H9 (cell line): Measurements from ENCODE around the gene LEMD1. TPM values are rescaled to one million over a fixed set of nuclear protein-coding genes. Genes with fewer than 3 reads are reported as not detected.

Source experiments
- DNase-seq: peaks from one replicate; pipeline ENCODE4 v3.0.0-alpha.2; 2017
- H2AFZ ChIP-seq: one replicate; pipeline ENCODE4 v1.6.1; 2013; ENCODE audit warnings: mild to moderate bottlenecking, low read length, control low read depth, moderate library complexity
- H2AK5ac ChIP-seq: 2 replicates; pipeline ENCODE4 v1.6.1; 2013; ENCODE audit warnings: low read length, control low read depth, mixed read lengths; ENCODE audit not compliant: insufficient read length
- H2BK120ac ChIP-seq: one replicate; pipeline ENCODE4 v1.6.1; 2013; ENCODE audit warnings: low read depth, mild to moderate bottlenecking, low read length, control low read depth, inconsistent platforms; ENCODE audit not compliant: poor library complexity, severe bottlenecking
- H2BK12ac ChIP-seq: 2 replicates; pipeline ENCODE4 v1.6.1; 2013; ENCODE audit warnings: low read length, control low read depth, mixed read lengths, low read depth; ENCODE audit not compliant: insufficient read length
- H2BK15ac ChIP-seq: 2 replicates; pipeline ENCODE4 v1.6.1; 2013; ENCODE audit warnings: low read depth, low read length, control low read depth
- H2BK20ac ChIP-seq: one replicate; pipeline ENCODE4 v1.6.1; 2013; ENCODE audit warnings: low read depth, mild to moderate bottlenecking, low read length, control low read depth, inconsistent platforms; ENCODE audit not compliant: poor library complexity, severe bottlenecking
- H2BK5ac ChIP-seq: 2 replicates; pipeline ENCODE4 v1.6.1; 2013; ENCODE audit warnings: low read length, control low read depth, mixed read lengths; ENCODE audit not compliant: insufficient read length
- H3K14ac ChIP-seq: 2 replicates; pipeline ENCODE4 v1.6.1; 2013; ENCODE audit warnings: low read length, control low read depth; ENCODE audit not compliant: insufficient read depth
- H3K18ac ChIP-seq: 2 replicates; pipeline ENCODE4 v1.6.1; 2013; ENCODE audit warnings: low read depth, mild to moderate bottlenecking, mixed read lengths, low read length, control low read depth; ENCODE audit not compliant: insufficient read length
- H3K23ac ChIP-seq: 2 replicates; pipeline ENCODE4 v1.6.1; 2013; ENCODE audit warnings: low read length, control low read depth, mixed read lengths, low read depth; ENCODE audit not compliant: insufficient read length
- H3K23me2 ChIP-seq: 2 replicates; pipeline ENCODE4 v1.6.1; 2013; ENCODE audit warnings: low read depth, mild to moderate bottlenecking, mixed read lengths, low read length, control low read depth; ENCODE audit not compliant: insufficient read length, poor library complexity, severe bottlenecking
- H3K27ac ChIP-seq: 2 replicates; pipeline ENCODE4 v1.5.1; 2013; ENCODE audit warnings: low read length, control low read depth, mixed read lengths, low read depth; ENCODE audit not compliant: insufficient read length
- H3K27me3 ChIP-seq: 2 replicates; pipeline ENCODE4 v1.6.1; 2013; ENCODE audit warnings: low read length, control low read depth, inconsistent platforms; ENCODE audit not compliant: insufficient read depth
- H3K4ac ChIP-seq: 2 replicates; pipeline ENCODE4 v1.6.1; 2013; ENCODE audit warnings: low read depth, mild to moderate bottlenecking, control low read depth, inconsistent platforms, low read length, moderate library complexity
- H3K4me1 ChIP-seq: 2 replicates; pipeline ENCODE4 v1.6.1; 2013; ENCODE audit warnings: low read length, control low read depth, inconsistent platforms; ENCODE audit not compliant: insufficient read depth
- H3K4me2 ChIP-seq: 2 replicates; pipeline ENCODE4 v1.6.1; 2013; ENCODE audit warnings: low read length, control low read depth, mixed read lengths; ENCODE audit not compliant: insufficient read length, insufficient read depth
- H3K56ac ChIP-seq: 2 replicates; pipeline ENCODE4 v1.6.1; 2013; ENCODE audit warnings: low read depth, mild to moderate bottlenecking, mixed read lengths, low read length, control low read depth; ENCODE audit not compliant: insufficient read length
- H3K79me1 ChIP-seq: 2 replicates; pipeline ENCODE4 v1.6.1; 2013; ENCODE audit warnings: low read depth, mild to moderate bottlenecking, moderate library complexity, low read length, control low read depth, inconsistent platforms; ENCODE audit not compliant: insufficient read depth, poor library complexity, severe bottlenecking
- H3K79me2 ChIP-seq: 2 replicates; pipeline ENCODE4 v1.6.1; 2013; ENCODE audit warnings: low read length, control low read depth, inconsistent platforms; ENCODE audit not compliant: insufficient read depth
- H3K9ac ChIP-seq: 2 replicates; pipeline ENCODE4 v1.6.1; 2013; ENCODE audit warnings: low read length, control low read depth, mixed read lengths; ENCODE audit not compliant: insufficient read length; ENCODE audit errors: extremely low read depth
- H3K9me3 ChIP-seq: one replicate; pipeline ENCODE4 v1.6.1; 2013; ENCODE audit warnings: low read depth, low read length, inconsistent platforms; ENCODE audit not compliant: control insufficient read depth
- H3T11ph ChIP-seq: one replicate; pipeline ENCODE4 v1.6.1; 2013; ENCODE audit warnings: mild to moderate bottlenecking, low read length, control low read depth, inconsistent platforms
- H4K20me1 ChIP-seq: one replicate; pipeline ENCODE4 v1.6.1; 2013; ENCODE audit not compliant: control insufficient read depth, insufficient read length, insufficient read depth
- H4K5ac ChIP-seq: 2 replicates; pipeline ENCODE4 v1.6.1; 2013; ENCODE audit warnings: low read depth, mild to moderate bottlenecking, mixed read lengths, low read length, control low read depth; ENCODE audit not compliant: insufficient read length
- H4K8ac ChIP-seq: replicated peaks from 2 replicates; pipeline ENCODE4 v1.6.1; 2013; ENCODE audit warnings: low read length, control low read depth, mixed read lengths, low read depth; ENCODE audit not compliant: insufficient read length
- H4K91ac ChIP-seq: 2 replicates; pipeline ENCODE4 v1.6.1; 2013; ENCODE audit warnings: low read depth, mild to moderate bottlenecking, moderate library complexity, mixed read lengths, low read length, control low read depth; ENCODE audit not compliant: insufficient read length
- H3K27ac Mint-ChIP-seq, 3 experiments: 2 replicates in 2 of 3; 3 replicates in 1 of 3; pipeline ENCODE4 v1.8.0; 2020 to 2021; ENCODE audit warnings: mixed read lengths in 3 of 3, mild to moderate bottlenecking in 1 of 3, moderate library complexity in 1 of 3
- H3K27me3 Mint-ChIP-seq: 2 replicates; pipeline ENCODE4 v1.8.0; 2021; ENCODE audit warnings: low read depth, mild to moderate bottlenecking, moderate library complexity, mixed read lengths
- H3K36me3 Mint-ChIP-seq, 3 experiments: 2 replicates in 2 of 3; 3 replicates in 1 of 3; pipeline ENCODE4 v1.8.0; 2020 to 2021; ENCODE audit warnings: low read depth in 3 of 3, mixed read lengths in 3 of 3; ENCODE audit not compliant: insufficient read depth in 1 of 3
- H3K4me1 Mint-ChIP-seq, 2 experiments: 2 replicates each; pipeline ENCODE4 v1.8.0; 2020; ENCODE audit warnings: mixed read lengths in 2 of 2
- H3K4me3 Mint-ChIP-seq, 2 experiments: 2 replicates in 1 of 2; 3 replicates in 1 of 2; pipeline ENCODE4 v1.8.0; 2020 to 2021; ENCODE audit warnings: mild to moderate bottlenecking in 2 of 2, mixed read lengths in 2 of 2, moderate library complexity in 1 of 2
- H3K9me3 Mint-ChIP-seq, 2 experiments: 2 replicates in 1 of 2; 3 replicates in 1 of 2; pipeline ENCODE4 v1.8.0; 2020; ENCODE audit warnings: mild to moderate bottlenecking in 2 of 2, mixed read lengths in 2 of 2, moderate library complexity in 1 of 2
- WGBS: extraction: QIAGEN DNeasy Blood & Tissue Kit; methylation state at CpG from one replicate; pipeline ENCODE4 v1.1.7; 2013; ENCODE audit warnings: missing lambda C conversion rate, low lambda C conversion rate, mixed read lengths; ENCODE audit not compliant: insufficient read length; ENCODE audit errors: extremely low coverage; 5-methylcytosine and 5-hydroxymethylcytosine counted together
- total RNA-seq: library from RNA; stranded (reverse); gene quantifications from 2 replicates; pipeline ENCODE4 v1.2.1, GENCODE V29; 2021
- TF ChIP-seq, protein P1 (sequence below): fragments of 200-600 bp; sonication (generic); conservative IDR thresholded peaks from 3 replicates; pipeline ENCODE4 v1.8.0; 2021; ENCODE audit warnings: antibody characterized with exemption, mild to moderate bottlenecking

LEMD1 gene
- total RNA-seq, 1 experiment from 2014 or later = 11.8 TPM

DNA sequence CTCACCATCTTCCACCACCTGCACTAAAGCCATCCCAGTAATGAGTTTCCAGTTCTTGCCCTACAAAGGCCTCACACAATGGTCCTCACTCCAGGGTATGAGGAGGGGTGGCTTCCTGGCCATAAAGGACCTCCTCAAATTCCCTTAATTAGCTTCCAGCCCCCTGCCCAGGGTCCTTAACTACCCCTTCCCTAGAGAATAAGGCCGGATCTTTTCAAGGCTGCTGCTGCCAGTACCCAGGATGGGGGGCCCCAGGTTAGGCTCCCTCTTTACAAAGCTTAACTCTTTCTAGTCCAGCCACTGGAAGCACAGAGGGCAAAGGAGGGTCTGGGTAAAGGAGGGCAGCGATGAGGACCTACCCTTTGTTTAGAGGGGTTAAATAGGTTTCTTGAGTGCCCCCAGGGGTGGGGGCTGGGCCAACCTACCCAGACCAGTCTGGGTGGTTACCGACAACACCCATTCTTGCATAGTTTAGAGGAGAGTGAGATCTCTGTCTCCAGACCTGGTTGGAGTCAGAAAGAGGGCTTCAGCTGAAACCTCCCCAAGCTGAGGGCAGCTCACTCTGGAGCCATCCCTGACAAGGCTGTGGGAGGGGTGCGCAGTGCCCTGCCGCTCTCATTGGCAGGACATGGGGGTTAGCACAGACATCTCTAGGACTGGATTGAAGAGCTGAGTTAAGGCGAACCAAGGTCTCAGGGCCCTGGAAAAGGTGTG, 26.8 kb upstream of the LEMD1 start:
- Mint-ChIP-seq H3K4me3 (peak overlapping the region; percentile 71 to 80), H3K27me3 (peaks cover 12% of the 10 kb centered on the region), H3K27ac (peak overlapping the region in 2 of 3 experiments; percentile 56 to 95; a peak in 5 of 7 replicates), H3K9me3 (no peaks in the 10 kb centered on the region), H3K4me1 (peaks cover 89 to 94% of the 10 kb centered on the region in 2 experiments), H3K36me3 (peaks cover 8 to 35% (median 10%) of the 10 kb centered on the region in 3 experiments; a peak in 6 of 7 replicates)
- H2BK5ac ChIP-seq = no peak overlapping the region
- H4K8ac ChIP-seq = no peak overlapping the region
- WGBS = no CpG with 5 or more reads among the region's 6 CpGs
- no peak overlapping the region for H3K4ac ChIP-seq
- H3K23me2 ChIP-seq = peaks cover 13% of the 10 kb centered on the region
- TF ChIP-seq, protein P1, sequence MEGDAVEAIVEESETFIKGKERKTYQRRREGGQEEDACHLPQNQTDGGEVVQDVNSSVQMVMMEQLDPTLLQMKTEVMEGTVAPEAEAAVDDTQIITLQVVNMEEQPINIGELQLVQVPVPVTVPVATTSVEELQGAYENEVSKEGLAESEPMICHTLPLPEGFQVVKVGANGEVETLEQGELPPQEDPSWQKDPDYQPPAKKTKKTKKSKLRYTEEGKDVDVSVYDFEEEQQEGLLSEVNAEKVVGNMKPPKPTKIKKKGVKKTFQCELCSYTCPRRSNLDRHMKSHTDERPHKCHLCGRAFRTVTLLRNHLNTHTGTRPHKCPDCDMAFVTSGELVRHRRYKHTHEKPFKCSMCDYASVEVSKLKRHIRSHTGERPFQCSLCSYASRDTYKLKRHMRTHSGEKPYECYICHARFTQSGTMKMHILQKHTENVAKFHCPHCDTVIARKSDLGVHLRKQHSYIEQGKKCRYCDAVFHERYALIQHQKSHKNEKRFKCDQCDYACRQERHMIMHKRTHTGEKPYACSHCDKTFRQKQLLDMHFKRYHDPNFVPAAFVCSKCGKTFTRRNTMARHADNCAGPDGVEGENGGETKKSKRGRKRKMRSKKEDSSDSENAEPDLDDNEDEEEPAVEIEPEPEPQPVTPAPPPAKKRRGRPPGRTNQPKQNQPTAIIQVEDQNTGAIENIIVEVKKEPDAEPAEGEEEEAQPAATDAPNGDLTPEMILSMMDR = no peak
- H3T11ph ChIP-seq = no peak overlapping the region
- no peak overlapping the region for H3K27ac ChIP-seq
- no peak overlapping the region for H2BK15ac ChIP-seq
- H3K14ac ChIP-seq = no peak overlapping the region
- no peaks in the 10 kb centered on the region for H4K20me1 ChIP-seq
- no peak overlapping the region for H4K91ac ChIP-seq
- H3K79me2 ChIP-seq = no peaks in the 10 kb centered on the region
- no peaks in the 10 kb centered on the region for H3K79me1 ChIP-seq
- no peaks in the 10 kb centered on the region; the same call in 1 of the 2 replicates for H3K27me3 ChIP-seq
- H3K23ac ChIP-seq = no peak overlapping the region
- no peak overlapping the region for H2BK12ac ChIP-seq
- H2AK5ac ChIP-seq = no peak overlapping the region
- peak; percentile 89 for DNase-seq
- H2BK120ac ChIP-seq = no peak overlapping the region
- H3K18ac ChIP-seq = no peak overlapping the region
- no peak overlapping the region for H3K56ac ChIP-seq
- no peak overlapping the region for H2BK20ac ChIP-seq
- H3K9ac ChIP-seq = no peak overlapping the region
- H3K4me2 ChIP-seq = peak overlapping the region; percentile 55
- H2AFZ ChIP-seq = no peak overlapping the region
- peaks cover 43% of the 10 kb centered on the region for H3K4me1 ChIP-seq
- H3K9me3 ChIP-seq = no peaks in the 10 kb centered on the region
- no peak overlapping the region for H4K5ac ChIP-seq
